A549 (cell line): ENCODE results near the gene EFEMP1. TPM values are rescaled to one million over a fixed set of nuclear protein-coding genes. Genes with fewer than 3 reads are reported as not detected.

ENCODE experiments used
- ATAC-seq, 2 experiments: fragments of 200-7000 bp in 1 of 2; fragments of >200 bp in 1 of 2; cut with Nextera tagmentation in 1 of 2; cut with Tn5 transposase in 1 of 2; 3 replicates each; pipeline versions ENCODE4 v1.8.0 to v1.9.1; 2018 to 2020; ENCODE audit warnings: mild to moderate bottlenecking in 1 of 2, moderate library complexity in 1 of 2
- CTCF ChIA-PET: fragments of 300-600 bp; sonication (Branson Sonifier 250); formaldehyde crosslinking; extraction: SDS; loops from one replicate; lab custom pipeline; 2021; ENCODE audit warnings: antibody characterized with exemption, inconsistent platforms; lab: Yijun Ruan, JAX
- POLR2A ChIA-PET: fragments of 350-600 bp; formaldehyde crosslinking; extraction: SDS; loops from one replicate; lab custom pipeline; 2021; ENCODE audit warnings: antibody characterized with exemption, inconsistent platforms; lab: Yijun Ruan, JAX
- DNase-seq, 2 experiments: peaks; one replicate each; pipeline versions ENCODE4 v3.0.0 to v3.0.0-alpha.2; 2011 to 2016; ENCODE audit warnings: low read depth in 1 of 2, low spot score in 1 of 2
- FAIRE-seq: peaks from 2 replicates; lab custom pipeline; 2011; peaks lifted over from hg19 to GRCh38; lab: Jason Lieb, UNC
- H3K27ac ChIP-seq, 2 experiments: fragments of >200 bp; sonication (Bioruptor Twin); formaldehyde crosslinking; 3 replicates each; pipeline ENCODE4 v1.5.1; 2016 to 2017
- H3K4me1 ChIP-seq: fragments of >200 bp; sonication (Bioruptor Twin); formaldehyde crosslinking; 3 replicates; pipeline ENCODE4 v1.6.1; 2016
- H3K4me2 ChIP-seq: fragments of >200 bp; sonication (Bioruptor Twin); formaldehyde crosslinking; 3 replicates; pipeline ENCODE4 v1.6.1; 2016
- H3K4me3 ChIP-seq: fragments of >200 bp; sonication (Bioruptor Twin); formaldehyde crosslinking; 3 replicates; pipeline ENCODE4 v1.5.1; 2016
- H3K9me3 ChIP-seq: fragments of >200 bp; sonication (Bioruptor Twin); formaldehyde crosslinking; 3 replicates; pipeline ENCODE4 v1.6.1; 2016
- CBX2 ChIP-seq: fragments of 200-600 bp; sonication (generic); IDR thresholded peaks from 2 replicates; pipeline ENCODE4 v1.6.1; 2016; ENCODE audit warnings: low read depth, mild to moderate bottlenecking, borderline replicate concordance
- CHD4 ChIP-seq: fragments of 200-600 bp; sonication (generic); IDR thresholded peaks from 2 replicates; pipeline ENCODE4 v1.6.1; 2016; ENCODE audit warnings: antibody characterized with exemption, mild to moderate bottlenecking, borderline replicate concordance
- EHF ChIP-seq: fragments of 250-450 bp; sonication (Bioruptor Pico); IDR thresholded peaks from 2 replicates; pipeline ENCODE4 v1.5.0; 2020; ENCODE audit warnings: mild to moderate bottlenecking
- EP300 ChIP-seq, 2 experiments: fragments of >200 bp; sonication (Bioruptor Twin); formaldehyde crosslinking; IDR thresholded peaks; 2 replicates in 1 of 2; 3 replicates in 1 of 2; pipeline ENCODE4 v1.6.1; 2016 to 2017
- HEYL ChIP-seq: fragments of 250-450 bp; sonication (Bioruptor Pico); IDR thresholded peaks from 2 replicates; pipeline ENCODE4 v1.8.0; 2021; ENCODE audit warnings: mild to moderate bottlenecking, moderate library complexity
- HMGXB4 ChIP-seq: fragments of 250-450 bp; sonication (Bioruptor Pico); IDR thresholded peaks from 2 replicates; pipeline ENCODE4 v1.5.0; 2021; ENCODE audit warnings: mild to moderate bottlenecking, moderate library complexity, borderline replicate concordance
- HOXA7 ChIP-seq: fragments of 250-450 bp; sonication (Bioruptor Pico); IDR thresholded peaks from 2 replicates; pipeline ENCODE4 v1.5.0; 2020; ENCODE audit warnings: mild to moderate bottlenecking, moderate library complexity
- HOXB5 ChIP-seq: fragments of 250-450 bp; sonication (Bioruptor Pico); IDR thresholded peaks from 2 replicates; pipeline ENCODE4 v1.5.0; 2020; ENCODE audit warnings: mild to moderate bottlenecking, moderate library complexity
- MYC ChIP-seq: IDR thresholded peaks from 2 replicates; pipeline ENCODE4 v1.6.1; 2012; ENCODE audit warnings: mild to moderate bottlenecking, inconsistent platforms, low read length, improper control_type of control experiment, borderline replicate concordance
- NR3C1 ChIP-seq: fragments of >200 bp; sonication (Bioruptor Twin); formaldehyde crosslinking; IDR thresholded peaks from 3 replicates; pipeline ENCODE4 v1.6.1; 2017
- PHF8 ChIP-seq: fragments of 200-600 bp; sonication (generic); IDR thresholded peaks from 2 replicates; pipeline ENCODE4 v1.6.1; 2016; ENCODE audit warnings: low read depth, mild to moderate bottlenecking, antibody characterized with exemption, moderate library complexity, borderline replicate concordance
- RNF2 ChIP-seq: fragments of 200-600 bp; sonication (generic); IDR thresholded peaks from 2 replicates; pipeline ENCODE4 v1.6.1; 2016; ENCODE audit warnings: low read depth, mild to moderate bottlenecking, antibody characterized with exemption, moderate library complexity, borderline replicate concordance
- SMC3 ChIP-seq: fragments of >200 bp; sonication (Bioruptor Twin); formaldehyde crosslinking; IDR thresholded peaks from 3 replicates; pipeline ENCODE4 v1.6.1; 2018; ENCODE audit warnings: inconsistent platforms
- ZFP36 ChIP-seq: fragments of 450-650 bp; IDR thresholded peaks from 2 replicates; pipeline ENCODE4 v1.6.1; 2014; ENCODE audit warnings: borderline replicate concordance; ENCODE audit not compliant: partially characterized antibody
- WGBS: methylation state at CpG from one replicate; pipeline ENCODE4 v1.1.6; 2017; ENCODE audit errors: missing lambda C conversion rate; 5-methylcytosine and 5-hydroxymethylcytosine counted together
- polyA plus RNA-seq, 4 experiments: library from polyadenylated mRNA; depleted of rRNA in 3 of 4; stranded (reverse); fragments of >200 nt; fragmentation: RNase III in 1 of 4; extraction: RNeasy Plus Mini Kit Qiagen cat#74134 plus additional on column Dnase treatment in 1 of 4; gene quantifications; 2 replicates in 3 of 4; 3 replicates in 1 of 4; pipeline ENCODE4 v1.2.3, GENCODE V29; 2011 to 2017
- TF ChIP-seq, protein P1 (sequence below): fragments of 150-350 bp; IDR thresholded peaks from 2 replicates; pipeline ENCODE4 v1.6.1; 2014; ENCODE audit warnings: low read depth, mild to moderate bottlenecking, low read length

EFEMP1 gene
- polyA plus RNA-seq, 2 of the 4 experiments (the other 2 are of a cell fraction), result 48.5 to 59.2 TPM

DNA sequence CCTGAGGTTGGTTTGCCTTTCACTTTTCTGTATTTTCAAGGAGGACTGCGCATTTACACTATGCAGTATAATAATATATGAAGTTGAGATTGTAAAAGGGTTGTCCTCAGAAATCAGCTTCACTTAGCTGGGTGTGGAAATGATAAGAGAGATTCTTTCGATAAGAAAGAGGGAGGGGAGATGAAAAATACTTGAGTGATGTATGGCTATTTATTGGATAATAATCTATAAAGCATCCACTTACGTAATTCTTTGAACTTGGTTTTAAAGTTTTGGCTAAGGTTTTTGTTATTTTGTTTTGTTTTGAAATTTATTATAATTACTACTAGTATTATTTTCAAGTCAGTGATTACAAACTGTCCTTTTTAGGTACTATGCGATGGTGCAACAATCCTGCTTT is 40.6 kb downstream of the EFEMP1 start (continued):
- TF ChIP-seq CHD4, result no peak
- no peak for TF ChIP-seq NR3C1

GRCh38 chr2:55880416-55881143 is 43.0 kb downstream of the EFEMP1 start:
- FAIRE-seq (no peak), ATAC-seq (no peak), DNase-seq (no peak)
- H3K9me3 ChIP-seq, result no peaks in the 10 kb centered on the region
- POLR2A ChIA-PET, result no interaction called here
- TF ChIP-seq RNF2, result no peak
- no peak for TF ChIP-seq PHF8
- TF ChIP-seq ZFP36, result no peak
- TF ChIP-seq EP300 (IDR thresholded peaks at IDR 0.05), result no peak
- no peak for TF ChIP-seq HMGXB4 (CRISPR knock-in tag)
- TF ChIP-seq, protein P1, sequence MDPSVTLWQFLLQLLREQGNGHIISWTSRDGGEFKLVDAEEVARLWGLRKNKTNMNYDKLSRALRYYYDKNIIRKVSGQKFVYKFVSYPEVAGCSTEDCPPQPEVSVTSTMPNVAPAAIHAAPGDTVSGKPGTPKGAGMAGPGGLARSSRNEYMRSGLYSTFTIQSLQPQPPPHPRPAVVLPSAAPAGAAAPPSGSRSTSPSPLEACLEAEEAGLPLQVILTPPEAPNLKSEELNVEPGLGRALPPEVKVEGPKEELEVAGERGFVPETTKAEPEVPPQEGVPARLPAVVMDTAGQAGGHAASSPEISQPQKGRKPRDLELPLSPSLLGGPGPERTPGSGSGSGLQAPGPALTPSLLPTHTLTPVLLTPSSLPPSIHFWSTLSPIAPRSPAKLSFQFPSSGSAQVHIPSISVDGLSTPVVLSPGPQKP, result no peak
- TF ChIP-seq SMC3, result no peak
- TF ChIP-seq HOXB5 (CRISPR knock-in tag), result no peak
- no peak for TF ChIP-seq NR3C1
- TF ChIP-seq HOXA7 (CRISPR knock-in tag), result no peak
- no peak for TF ChIP-seq EHF (CRISPR knock-in tag)
- CTCF ChIA-PET, result interaction anchor here (1.5 to 1.6 kb wide), 2 partner anchors 10 to 52 kb away, joined by 3 to 4 read pairs; no protein-coding TSS in a partner anchor
- H3K4me3 ChIP-seq, result no peak overlapping the region
- 90% methylated on average over 6 of the region's 6 CpGs for WGBS
- H3K4me1 ChIP-seq, result peaks cover 41% of the 10 kb centered on the region
- no peak overlapping the region for H3K4me2 ChIP-seq
- peak overlapping the region in 1 of 2 experiments; percentile 54; a peak in 3 of 6 replicates for H3K27ac ChIP-seq

DNA sequence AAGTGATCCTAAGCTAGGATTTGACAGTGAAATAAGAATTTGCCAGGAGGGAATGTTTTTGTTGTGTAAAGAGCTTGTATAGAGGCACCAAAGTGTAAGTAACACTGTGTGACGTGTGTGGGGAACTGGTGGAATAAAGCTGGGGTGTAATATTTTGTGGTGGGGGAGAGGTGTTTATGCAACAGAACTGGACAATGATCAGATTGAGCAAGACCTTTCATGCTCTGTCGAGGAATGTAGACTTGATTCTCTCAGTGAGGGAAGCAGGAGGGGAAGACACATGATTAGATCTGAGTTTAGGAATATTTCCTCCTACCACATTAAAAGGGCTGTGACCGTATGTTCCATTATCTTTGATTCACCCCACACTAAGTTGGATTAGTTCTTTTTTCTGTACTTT is 43.6 kb downstream of the EFEMP1 start:
- Histone ChIP-seq H3K4me1 (peaks cover 38% of the 10 kb centered on the region), H3K4me2 (no peak overlapping the region), H3K27ac (peak overlapping the region in 1 of 2 experiments; percentile 54; a peak in 3 of 6 replicates), H3K9me3 (no peaks in the 10 kb centered on the region), H3K4me3 (no peak overlapping the region)
- TF ChIP-seq MYC (no peak), HEYL (no peak), CBX2 (no peak), HMGXB4 (CRISPR knock-in tag) (no peak)
- 69% methylated on average over 3 of the region's 3 CpGs for WGBS
- ATAC-seq, result no peak
- no peak for DNase-seq
- POLR2A ChIA-PET, result no interaction called here
- FAIRE-seq, result no peak
- CTCF ChIA-PET, result interaction anchor here (1.5 to 1.6 kb wide), 2 partner anchors 10 to 52 kb away, joined by 3 to 4 read pairs; no protein-coding TSS in a partner anchor
